T1000 (cell line): Measurements from ENCODE around the gene NFIX.

Experiments
- DNase-seq: peaks from one replicate; lab custom pipeline; 2025; ENCODE audit warnings: mixed read lengths; lab: John Stamatoyannopoulos, UW

NFIX gene

DNA sequence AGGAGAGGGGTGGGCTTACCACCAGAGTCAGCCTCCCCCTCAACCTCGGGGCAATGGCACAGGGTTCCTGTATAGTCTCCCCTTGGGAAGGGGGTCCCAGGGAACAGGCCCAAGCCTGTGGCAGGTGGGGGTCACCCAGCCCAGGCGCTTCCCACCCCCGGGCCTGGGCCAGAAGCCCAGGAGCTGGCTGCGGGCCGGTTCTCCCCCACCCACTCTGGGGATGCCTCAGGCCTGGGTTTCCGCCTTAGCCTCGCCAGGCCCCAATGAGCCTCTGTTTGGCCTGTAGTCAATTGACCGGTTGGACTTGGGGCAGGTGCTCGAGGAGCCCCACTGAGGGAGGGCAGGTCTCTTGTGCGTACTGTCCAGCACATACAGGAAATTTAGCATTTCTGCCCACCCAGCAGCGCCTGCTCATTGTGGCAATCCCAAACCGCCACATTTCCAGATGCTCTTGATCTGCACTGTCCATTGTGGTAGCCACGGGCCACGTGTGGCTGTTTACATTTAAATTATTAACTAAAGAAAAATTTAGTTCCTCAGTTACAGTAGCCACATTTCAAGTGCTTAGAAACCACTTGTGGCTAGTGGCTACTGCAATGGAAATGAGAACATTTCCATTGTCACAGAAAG lies 97.4 kb downstream of the NFIX start:
- no peak for DNase-seq

DNA sequence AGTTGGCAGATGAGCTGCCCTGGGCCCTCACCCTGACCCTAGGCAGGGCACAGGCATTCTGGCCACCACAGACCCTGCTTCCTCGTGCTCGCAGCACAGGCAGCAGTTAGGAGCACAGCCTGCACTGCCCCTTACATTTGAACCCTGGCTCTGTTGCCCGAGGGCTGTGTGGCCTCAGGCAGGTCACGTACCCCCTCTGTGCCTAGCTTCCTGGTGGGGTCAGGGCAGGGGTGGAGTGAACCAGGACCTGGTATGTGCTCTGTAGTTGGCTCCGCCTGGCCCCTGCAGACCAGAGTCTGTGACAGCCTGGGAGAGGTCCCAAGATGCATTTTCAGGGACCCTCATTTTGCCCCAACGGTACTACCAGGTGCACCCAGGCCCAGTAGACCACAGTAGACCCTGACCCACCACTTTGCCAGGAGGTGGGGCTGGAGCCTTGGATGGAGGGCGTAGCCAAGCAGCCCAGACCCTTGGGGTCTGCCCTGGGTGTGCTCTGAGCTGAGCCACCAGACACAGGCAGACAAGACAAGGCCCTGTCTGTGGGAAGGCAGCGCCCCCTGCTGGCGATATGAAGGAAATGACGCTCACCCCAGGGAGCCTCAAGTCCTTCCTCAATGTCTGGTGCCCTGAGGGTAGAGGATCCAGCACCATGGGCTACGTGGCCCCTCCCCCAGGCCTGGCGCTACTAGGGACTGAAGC lies 98.3 kb downstream of the NFIX start:
- peak; percentile 44 for DNase-seq

- DNase-seq, result no peak
Measured at GRCh38 chr19:13094106-13094504, 98.8 kb downstream of the NFIX start.

- DNase-seq, result no peak
Measured at GRCh38 chr19:13094771-13095392, 99.6 kb downstream of the NFIX start.

DNA sequence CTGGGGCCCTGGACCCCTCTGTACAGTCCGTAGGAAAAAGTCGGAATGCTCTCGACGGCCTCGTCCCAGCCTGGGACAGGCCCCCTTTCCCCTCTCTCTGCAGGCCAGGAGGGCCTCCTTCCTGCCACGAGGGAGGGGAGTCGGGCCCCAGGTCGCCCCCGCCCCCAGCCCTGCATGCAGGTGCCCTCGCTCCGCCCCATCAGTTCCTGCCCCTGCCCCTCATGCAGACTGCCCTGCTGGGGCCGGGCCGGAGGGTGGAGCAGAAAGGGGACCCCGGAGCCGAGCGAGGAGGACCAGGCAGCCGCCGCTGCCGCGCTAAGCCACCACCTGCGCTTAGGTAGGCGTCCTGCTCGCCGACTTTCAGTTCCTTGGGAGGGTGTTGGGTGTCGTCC lies 100.1 kb downstream of the NFIX start:
- DNase-seq, result no peak

DNA sequence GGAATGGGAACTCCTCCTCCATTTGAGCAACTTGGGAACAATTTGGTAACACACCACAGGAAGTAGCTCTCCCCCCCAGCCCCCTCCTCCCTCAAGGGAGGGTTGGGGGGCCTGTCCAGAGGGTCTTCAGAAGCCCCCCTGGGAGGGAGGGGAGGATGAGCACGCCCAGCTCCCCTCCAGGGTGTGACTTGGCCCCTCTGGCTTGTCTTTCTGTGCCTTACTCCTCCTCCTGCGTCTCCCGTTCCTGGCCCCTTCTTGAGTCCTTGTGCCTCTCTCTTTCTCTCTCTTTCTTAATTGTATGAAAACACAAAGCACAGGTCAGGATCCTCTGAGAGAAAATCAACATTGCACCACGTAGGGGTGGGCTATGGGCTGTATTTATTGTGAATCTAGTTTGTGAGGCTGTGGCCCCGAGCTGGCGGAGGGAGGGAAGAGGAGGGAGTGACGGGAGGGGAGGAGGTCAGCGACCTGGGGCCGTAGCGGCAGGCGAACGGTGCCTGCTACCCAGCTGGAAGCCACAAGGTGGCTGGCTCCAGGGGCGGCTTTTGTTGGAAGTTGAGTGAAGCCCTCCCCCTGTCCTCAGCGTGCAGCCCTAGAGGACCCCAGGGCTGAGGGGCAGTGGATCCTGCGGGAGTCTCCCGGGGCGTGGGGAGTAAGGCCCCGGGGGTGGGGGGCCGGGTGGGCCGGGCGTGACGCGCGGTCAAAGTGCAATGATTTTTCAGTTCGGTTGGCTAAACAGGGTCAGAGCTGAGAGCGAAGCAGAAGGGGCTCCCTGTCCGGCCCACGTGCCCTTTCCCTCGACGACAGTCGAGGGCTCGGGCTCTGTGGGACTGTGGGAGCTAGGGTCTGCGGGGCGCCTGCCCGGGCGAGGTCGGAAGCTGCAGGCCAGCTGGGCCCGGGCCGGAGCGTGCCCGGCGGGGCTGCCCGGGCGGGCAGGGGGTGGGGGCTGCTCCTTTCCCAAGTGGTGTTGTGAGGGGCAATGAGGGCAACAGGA lies 101.0 kb downstream of the NFIX start:
- no peak for DNase-seq

GRCh38 chr19:13097033-13097462 lies 101.8 kb downstream of the NFIX start:
- DNase-seq, result no peak

DNA sequence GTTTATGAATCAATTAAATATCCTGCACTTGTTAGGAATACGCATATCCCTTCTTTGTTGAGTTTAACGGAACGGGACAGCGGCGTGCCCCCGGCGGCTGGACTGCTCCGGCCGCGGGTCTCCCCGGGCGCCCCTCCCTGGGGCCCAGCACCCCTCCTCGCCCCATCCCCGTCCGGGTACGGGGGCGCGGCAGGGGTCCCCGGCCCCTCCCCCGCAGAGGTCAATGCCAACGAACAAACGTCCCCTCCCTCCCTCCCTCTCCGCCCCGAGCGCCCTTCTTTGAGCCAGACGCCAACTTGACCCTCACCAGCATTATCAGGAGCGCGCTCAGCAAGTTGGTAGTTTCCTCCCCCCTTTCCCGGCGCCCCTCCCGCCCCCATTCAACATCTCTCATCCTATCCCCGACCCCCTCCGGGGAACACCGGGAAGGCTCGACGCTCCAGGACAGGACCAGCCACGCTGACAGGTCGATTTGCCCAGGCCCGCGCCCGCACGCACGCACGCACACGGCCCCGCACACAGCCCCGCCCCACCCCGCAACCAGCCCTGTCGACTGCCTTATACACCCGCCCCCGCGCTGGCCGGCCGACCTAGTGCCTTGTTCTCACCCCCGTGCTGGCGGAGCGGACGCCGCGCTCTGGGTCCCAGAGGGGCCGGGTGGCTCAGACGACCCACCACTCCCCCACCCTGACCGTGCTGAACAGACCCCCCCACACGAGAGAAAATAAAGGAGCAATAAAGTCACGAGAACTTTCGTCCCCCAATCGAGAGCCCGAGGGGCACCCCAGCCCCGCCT lies 102.4 kb downstream of the NFIX start:
- no peak for DNase-seq

- no peak for DNase-seq
Measured at GRCh38 chr19:13098277-13099072, 103.2 kb downstream of the NFIX start.

DNA sequence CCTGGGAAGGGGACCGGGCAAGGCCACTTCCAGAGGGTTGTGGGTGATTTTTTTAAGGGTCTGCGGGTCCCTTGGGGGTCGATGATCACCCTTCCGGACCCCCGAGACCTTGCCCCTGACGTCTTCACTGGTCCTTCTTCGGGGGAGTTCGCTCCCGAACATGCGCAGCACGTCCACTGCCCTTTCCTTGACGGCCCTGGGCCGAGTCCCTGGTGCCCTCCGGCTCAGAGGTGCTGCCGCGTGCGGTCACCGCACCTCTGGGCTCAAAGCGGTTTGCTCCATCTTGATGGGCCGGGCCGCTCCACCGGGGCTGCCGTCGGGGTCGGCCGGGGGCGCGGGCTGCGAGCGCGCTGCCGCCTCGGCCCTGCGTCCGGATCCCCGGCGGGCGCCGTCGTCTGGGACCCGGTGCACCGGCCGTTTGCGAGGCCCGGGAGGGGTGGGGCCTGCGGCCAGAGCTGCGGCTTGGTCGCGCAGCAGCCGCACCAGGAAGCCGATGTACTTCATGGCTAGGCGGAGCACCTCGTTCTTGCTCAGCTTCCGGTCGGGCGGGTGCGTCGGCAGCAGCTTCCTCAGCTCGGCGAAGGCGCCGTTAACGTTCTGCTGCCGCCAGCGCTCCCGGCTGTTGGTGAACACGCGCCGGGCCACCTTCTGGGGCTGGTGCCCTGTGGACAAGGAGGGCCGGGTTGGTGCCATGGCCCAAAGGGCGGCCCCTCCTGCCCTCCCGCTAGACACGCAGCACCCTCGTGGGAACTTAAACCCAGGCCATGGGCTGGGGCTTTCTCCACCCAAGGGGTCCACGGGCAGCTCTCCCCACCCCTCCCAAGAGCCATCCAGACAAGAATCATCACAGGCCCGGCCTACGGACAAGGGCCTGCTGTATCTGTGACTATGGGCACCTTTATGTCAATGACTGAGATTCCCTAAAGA lies 104.1 kb downstream of the NFIX start:
- DNase-seq, result no peak

- no peak for DNase-seq
Measured at GRCh38 chr19:13100031-13100588, 104.8 kb downstream of the NFIX start.

DNA sequence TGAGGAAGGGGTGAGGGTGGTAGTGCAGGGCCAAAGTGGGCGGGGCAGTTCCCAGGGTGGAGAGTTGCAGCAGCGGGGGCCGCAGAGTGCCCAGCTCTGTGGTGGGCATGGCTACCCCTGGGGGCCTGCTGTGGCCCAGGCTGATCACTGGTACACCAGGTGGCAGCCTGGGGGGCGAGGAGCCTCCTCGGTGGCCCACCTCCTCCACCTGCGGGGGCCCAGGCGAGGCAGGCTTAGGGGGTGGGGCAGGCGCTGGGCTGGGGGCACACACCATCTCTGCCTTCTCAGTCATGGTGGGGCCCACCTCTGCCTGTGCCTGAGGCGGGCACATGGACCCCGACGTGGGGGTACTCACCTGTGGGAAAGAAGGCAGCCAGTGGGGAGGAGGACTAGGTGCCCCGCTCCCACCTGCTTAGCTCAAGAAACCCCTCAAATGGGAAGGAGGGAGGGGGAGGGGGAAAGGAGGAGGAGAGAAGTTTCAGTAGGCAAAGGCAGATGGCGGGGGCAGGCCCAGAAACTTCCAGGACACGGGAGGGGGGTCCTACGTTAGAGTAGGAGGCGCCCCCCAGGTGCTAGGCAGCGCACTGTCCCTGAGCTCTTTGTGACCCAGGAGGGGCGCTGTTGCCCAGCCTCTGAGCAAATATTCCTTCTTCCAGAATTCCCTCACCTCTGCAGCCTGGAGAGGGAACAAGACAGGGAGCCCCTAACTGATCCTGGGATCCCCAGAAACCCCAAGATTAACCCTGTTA lies 105.7 kb downstream of the NFIX start:
- DNase-seq, result no peak

DNA sequence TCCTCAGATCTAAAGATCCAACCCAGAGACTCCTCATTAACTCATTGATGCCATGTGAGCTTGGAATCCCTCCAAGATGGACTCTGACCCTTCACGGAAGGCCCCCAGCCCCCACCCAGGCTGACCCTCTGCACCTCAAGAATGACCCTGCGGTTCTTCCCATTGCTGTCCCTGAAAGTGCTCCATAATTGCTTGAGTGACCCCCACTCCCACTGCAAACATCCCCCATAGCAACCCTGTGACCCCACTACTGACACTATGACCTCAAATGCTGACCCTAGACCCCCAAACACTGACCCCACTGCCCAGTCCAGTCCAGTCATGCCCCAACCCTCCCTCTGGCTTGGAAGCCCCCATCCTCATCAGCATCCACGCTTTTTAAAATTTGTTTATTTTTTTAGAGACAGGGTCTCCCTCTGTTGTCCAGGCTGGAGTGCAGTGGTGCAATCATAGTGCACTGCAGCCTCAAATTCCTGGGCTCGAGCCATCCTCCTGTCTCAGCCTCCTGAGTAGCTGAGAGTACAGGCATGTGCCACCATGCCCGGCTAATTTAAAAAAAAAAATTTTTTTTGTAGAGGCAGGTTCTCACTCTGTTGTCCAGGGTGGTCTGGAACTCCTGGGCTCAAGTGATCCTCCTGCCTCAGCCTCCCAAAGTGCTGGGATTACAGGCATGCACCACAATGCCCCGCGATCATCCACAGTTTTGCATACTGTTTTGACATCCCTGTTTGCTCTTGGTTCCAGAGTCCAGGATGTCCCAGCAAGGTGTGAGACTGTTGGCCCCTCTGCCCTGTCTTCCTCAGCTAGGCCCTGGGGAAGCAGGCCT lies 106.5 kb downstream of the NFIX start:
- DNase-seq, result no peak

DNA sequence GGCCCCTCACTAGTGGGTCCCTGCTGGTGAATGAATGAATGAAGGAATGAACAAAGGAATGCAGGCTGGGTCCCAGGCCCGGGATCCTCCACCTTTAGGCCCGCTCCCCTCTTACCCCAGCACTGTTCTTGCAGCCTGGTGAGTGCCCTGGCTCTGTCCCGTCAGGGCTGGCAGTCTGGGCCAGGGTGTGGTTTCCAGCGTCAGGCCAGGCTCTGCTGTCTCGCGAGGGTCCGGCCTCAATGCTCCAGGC lies 107.1 kb downstream of the NFIX start:
- no peak for DNase-seq

DNA sequence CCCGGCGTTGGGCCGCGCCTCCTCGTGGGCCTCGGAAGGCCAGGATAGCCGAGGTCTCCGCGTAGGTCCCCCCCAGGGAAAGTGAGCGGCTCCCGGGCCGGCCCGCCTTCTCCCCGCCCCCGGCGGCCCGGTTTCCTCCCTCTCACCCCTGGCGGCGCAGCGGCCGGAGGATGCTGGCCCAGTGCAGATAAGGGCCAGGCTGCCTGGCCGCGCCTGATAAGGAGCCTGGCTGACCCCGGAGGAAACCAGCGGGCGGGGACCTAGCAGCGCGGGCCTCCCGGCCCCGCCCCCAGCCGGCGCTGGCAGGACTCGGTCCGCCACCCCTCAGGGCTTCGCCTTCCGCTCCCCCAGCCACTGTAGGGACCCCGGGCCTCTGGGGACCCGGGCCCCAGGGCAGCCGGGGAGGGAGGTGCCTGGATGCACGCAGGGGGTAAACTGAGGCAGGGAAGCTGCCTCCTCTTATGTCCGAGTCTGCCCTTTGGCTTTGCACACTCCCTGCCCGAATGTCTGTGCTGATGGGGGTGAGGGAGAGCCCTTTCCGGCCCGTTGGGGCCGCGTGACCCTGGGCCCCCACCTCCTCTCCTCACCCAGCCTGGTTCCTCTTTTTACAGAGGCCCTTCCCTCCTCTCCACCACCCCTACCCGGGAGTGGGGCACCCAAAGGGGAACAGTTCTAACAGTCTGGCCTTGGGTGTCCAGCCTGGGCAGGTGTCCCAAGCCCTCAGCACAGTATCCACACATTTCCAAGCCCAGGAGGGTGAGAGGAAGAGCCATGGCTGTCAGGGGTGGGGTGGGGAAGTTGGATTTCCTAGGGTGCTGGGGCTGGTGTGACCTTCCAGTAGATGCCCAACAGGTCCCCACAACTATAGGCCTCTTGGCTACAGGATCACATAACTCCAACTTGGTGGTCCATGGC lies 107.6 kb downstream of the NFIX start, which contains the start of gene LYL1:
Gene LYL1 (minus strand): TSS at position 193 of the 915 bp plus-strand sequence. CDS start 1,687 bp downstream, outside the sequence.
- DNase-seq, result peak; percentile 30

DNA sequence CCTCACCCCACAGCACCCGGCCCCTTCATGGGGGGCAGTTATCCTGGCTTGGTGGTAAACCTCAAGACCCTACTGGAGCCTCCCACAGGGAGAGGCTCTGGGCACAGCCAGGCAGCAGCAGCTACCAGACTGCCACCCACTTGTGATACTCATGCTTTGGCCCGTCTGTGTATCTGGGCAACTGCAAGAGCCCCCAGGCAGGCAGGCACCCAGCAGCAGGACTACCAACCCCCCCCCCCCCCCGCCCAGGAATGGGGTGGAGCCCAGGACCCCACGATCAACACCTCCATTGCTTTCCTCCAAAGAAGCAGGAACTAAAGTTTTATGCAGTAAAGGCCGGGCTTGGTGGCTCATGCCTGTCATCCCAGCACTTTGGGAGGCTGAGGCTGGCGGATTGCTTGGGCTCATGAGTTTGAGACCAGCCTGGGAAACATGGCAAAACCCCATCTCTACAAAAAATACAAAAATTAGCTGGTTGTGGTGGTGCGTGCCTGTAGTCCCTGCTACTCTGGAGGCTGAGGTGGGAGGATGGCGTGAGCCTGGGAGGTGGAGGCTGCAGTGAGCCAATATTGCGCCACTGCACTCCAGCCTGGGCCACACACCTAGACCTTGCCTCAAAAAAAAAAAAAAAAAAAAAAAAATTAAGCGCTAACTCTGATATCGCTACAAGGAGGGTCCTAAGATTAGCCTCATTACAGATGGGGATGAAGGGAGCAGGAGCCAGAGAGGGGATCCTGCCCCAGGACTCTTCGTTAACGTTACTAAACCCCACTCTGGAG lies 108.5 kb downstream of the NFIX start:
- DNase-seq, result no peak
